ENCODE data around the gene MISP3.
A peak's percentile ranks its signal among the peaks of the same experiment; 100 is the strongest.

DNA sequence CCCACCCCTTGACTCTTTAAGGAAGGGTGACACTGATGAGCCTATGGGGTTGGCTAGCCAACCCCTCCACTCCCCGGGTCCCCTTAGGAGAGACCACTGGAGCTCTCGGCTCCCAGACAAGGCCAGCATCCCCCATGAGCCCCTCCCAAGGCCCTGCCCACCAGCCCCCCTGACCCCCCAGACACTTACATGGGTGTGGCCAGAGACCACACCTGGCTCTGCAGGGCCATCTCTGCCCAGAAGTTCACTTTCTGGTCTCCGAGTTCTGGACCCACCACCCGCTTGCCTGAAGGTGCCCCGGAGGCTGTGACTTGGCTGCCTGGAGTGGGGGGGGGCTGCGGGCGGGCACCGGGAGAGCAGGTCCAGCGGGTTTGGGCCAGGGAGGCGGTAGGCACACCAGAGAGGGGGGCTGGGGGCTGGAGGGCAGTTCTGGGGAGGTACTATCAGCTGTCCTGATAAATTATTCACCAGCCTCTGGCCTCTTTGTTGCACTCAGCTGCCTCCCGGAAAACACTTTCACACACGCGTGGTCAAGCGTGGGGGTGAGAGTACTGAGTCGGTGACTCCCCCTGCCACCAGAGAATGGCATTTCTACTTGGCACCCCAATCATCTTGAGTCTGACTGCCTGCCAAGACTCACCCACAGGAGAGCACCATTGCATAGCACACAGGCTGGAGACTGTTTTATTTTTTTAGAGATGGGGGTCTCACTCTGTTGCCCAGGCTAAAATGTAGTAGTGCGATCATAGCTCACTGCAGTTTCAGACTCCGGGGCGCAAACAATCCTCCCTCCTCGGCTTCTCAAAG lies 10.6 kb upstream of the MISP3 start, which contains the start of gene PALM3:
- peak; percentile 28 to 71 (median 68) for TF ChIP-seq POLR2A (IDR thresholded peaks at IDR 0.05)
- TF ChIP-seq, protein P1, sequence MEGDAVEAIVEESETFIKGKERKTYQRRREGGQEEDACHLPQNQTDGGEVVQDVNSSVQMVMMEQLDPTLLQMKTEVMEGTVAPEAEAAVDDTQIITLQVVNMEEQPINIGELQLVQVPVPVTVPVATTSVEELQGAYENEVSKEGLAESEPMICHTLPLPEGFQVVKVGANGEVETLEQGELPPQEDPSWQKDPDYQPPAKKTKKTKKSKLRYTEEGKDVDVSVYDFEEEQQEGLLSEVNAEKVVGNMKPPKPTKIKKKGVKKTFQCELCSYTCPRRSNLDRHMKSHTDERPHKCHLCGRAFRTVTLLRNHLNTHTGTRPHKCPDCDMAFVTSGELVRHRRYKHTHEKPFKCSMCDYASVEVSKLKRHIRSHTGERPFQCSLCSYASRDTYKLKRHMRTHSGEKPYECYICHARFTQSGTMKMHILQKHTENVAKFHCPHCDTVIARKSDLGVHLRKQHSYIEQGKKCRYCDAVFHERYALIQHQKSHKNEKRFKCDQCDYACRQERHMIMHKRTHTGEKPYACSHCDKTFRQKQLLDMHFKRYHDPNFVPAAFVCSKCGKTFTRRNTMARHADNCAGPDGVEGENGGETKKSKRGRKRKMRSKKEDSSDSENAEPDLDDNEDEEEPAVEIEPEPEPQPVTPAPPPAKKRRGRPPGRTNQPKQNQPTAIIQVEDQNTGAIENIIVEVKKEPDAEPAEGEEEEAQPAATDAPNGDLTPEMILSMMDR (IDR thresholded peaks at IDR 0.05) = peak in 3 of 7 experiments; percentile 11 to 30 (median 25)

Data from body of pancreas (tissue), 4 donors.